NCI-H2107 treated with DMSO at 0.1 percent for 48 hours (cell line): ENCODE results near the gene HOXD12.

ENCODE experiments used
- DNase-seq: peaks from one replicate; lab custom pipeline; 2025; ENCODE audit not compliant: unreplicated experiment; lab: John Stamatoyannopoulos, UW

The HOXD12 gene

GRCh38 chr2:176099728-176100546 lies at the start of gene HOXD12:
HOXD12 (plus strand) TSS chr2:176099795; CDS start chr2:176099802, 7 bp downstream.
- no peak for DNase-seq

- DNase-seq = peak; percentile 26
These were observed 43.2 kb upstream of the HOXD12 start for GRCh38 chr2:176056406-176056805.

DNA sequence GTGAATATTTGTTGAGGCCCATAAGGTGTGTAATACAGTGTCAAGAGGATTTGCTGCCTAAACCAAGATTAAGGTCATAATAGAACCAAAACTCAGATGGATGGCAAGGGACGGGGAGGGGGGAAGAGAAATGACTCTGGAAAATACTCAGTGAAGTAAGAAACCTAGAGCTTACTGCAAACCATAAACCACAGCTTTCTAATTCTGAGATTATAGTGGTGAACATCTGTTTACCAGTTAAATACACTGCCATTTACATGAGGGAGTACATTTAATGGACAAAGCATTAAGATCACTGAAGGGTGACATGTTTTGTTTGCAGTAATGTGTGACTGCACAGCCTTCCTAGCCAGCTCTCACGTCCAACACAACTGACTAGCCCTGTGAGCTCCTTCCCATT lies 35.6 kb upstream of the HOXD12 start:
- peak; percentile 40 for DNase-seq

DNA sequence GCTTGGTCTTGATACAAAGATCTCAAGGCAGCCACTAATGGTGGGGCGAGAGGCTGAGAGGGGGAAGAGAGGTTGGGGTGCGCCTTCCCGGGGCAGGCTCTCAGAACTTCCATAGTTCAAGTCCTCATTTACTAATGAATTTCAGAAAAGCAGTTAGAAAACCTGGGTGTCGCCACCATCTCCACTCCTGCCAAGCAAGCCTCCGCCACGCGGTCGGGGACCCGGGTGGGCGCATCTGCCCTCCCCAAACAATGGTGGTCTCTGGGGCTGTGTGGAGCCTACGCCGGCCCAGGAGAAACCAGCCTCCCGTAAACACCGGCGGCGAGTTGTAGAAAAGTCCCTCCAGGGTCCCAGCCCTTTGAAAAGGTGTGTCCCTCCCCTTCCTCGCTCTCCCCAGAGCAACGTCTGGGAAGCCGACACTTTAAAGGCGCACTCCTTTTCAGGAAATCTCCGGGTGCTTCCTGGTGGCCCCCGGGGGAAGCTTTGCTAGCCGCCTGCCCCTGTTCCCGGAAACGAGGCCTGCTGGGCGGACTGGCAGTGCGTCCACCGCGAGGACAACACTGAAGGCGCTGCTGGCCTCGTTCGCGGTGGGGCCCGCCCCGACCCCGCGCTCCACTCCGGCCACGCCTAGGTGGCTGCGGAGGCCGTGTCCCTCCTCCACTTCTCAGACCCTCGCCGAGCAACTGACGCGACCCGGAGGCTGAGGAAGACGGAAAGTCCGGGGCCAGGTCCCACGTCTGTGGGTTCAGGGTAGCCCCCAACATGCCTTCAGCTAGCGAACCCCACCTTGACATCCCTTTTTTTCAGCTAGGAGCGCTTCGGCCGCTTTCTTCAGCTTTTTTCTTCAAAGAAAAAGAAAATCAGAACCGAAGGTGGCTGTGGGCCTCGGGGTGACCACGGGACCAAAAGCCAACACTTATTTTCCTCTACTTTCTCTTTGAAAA lies 32.7 kb upstream of the HOXD12 start:
- DNase-seq = no peak

DNA sequence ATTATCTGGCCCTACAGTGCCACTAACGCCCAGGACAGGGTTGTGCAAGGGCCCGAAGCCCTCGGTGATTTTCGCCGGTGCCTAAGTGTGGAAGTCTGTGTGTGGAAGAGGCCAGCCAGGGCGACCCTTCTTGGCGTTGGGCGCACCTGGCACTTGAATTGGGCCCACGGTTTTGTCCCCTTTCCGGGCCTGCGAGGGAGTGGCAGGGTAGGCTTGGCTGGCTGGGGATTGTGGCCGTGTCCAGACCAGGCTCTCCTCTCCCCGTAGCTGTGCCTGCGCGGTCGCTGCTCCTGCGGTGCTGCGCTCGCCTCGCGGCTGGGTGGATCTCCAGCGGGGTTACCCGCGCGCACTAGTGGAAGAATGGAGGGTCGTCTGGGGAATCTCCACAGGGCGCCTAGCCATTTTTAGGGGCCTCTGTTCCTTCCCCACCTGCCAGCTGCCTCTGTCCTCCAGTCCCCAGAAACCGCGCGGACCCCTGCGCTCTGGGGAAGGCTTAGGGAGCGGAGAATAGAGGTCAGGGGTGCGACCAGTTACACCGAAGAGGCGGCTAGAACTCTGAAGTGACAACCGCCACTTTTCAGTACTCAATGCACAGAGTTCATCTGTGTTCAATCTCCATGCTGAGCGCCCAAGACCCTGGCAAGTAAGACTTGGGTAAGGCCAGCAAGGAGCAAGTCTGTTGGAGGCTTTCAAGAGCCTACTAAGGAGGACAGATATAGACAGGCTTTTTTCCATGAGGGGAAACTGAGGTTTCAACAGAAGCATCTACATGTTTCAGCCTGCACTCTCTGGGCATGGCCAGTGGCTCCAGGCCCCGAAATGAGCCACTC lies 31.8 kb upstream of the HOXD12 start:
- DNase-seq = no peak

DNA sequence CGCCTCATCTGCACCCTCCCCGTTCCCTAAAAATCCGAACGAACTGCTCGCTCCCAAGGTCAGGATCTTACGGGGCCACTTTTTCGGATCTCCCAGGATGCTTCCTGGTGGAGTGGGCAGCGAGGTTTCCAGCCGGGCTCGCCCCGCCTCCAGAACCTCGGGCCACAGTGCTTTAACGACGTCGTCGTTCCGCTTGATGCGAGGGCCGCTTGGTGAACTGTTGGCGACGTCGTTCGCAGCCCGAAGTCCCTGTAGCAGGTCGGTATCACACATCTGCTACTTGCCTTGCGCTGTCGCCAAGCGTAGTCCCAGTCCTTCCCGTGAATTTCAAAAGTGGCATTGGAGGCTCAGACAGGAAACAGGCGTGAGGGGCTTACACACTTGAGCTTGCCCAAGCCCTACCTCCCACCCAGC lies 31.2 kb upstream of the HOXD12 start:
- no peak for DNase-seq

DNA sequence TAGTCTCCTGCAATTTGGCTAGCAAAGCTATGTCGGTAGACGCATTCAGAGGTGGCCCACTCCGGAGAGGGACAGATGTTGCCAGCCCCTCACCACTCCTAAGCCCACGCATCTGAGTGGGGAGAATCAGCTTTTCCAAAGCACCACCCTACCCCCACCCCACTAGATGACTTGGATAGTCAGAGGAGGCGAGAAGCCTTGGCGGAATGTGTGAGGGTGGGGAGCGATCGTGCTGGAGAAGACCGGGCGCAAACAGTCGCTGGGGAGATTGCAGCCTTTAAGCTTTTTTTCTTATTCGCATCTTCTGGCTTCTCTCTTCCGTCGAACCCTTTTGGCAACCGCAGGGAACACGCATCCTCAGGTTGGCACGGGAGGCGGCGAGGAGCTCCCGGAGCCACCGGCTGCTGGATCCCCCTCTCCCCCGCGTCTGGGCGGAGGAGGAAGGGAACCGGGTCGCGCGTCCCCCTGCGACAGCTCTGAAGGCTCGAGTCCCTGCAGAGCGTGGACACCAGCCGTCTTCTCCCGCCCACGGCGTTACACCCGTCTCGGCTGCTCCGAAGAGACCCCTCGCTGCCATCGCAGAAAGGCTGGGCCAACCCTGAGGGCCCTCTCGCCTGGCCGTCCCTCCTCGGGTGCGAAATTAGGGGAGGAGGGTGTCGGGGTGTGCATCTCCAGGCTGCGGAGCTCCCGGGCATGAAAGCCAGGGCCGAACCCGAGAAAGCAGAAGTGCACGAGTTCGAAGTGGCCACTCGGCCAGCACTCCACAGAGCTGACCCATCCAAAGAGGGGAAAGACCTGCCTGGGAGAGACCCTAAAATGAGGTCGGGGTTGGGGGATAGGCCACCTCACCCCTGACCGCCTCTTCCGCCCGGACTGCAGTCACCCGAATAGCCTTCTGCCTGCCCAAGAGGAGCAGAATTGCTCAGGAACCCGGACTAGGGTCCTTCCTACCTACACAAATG lies 28.0 kb upstream of the HOXD12 start:
- no peak for DNase-seq

- no peak for DNase-seq
These were observed 27.3 kb upstream of the HOXD12 start for GRCh38 chr2:176072292-176072669.

DNA sequence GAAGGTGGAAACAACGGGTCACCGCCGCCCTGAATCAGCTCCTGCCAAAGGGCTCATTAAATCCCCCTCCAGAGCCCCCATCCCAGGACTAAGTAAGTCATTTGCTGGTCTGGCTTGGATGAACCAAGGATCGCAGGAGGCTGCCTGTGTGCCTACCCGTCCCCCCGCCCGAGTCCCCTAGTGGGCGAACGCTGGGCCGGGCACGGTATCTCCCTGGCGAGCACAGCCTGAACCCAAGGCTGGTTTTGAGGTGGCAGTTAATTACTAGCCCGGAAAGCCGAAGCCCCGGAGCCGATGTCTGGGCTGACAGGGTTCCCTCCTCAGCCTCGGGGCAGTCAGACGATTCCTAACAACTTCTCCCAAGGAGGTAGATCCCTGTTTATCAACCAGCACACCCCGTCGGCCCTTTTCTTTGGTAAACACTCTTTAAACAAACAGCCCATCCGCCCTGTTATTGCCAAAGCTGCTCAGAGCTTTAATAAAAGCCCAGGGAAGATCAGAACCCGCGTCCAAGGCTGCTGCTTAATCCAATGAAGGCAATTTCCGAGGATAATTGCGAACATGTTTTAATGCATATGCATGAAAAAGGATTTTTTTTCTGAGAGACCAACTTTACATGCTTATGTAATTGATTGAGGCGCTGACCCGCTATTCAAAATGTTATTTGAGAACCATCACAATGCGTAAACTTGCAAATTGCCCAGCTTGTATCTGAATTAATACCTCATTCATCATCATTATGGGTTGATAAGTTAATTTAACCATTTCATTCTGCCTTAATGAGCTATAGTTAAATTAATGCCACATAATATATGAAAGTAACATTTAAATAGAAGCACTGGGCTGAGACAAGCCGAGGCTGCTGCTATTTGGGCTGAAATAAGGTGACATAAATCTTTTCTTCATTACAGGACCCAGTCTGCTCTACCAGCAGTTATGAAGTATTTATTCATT lies 26.4 kb upstream of the HOXD12 start:
- no peak for DNase-seq

DNA sequence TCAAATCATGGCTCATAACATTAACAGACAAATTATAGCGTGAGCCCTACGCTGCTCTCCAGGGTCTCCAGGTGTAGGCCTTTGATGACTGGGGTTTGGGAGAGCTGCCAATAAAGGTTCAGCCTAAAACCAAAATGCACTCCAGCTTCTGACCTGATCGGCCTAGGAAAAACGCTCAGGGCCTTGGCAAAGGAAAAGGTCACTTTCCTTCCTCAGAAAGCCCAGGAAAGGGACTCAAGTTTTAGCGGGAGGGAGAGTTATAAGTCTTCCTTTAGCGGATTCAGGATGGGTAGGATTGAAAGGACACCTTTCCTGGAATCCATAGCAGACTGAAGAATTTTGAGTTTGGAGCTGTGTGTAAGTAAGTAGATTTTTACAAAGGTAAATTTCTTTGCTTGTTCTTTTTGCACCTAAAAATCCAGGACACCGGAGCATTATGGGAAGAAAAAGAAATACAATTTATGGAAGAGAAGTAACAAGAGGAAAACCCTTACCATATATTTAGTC lies 24.6 kb upstream of the HOXD12 start:
- peak; percentile 11 for DNase-seq

DNA sequence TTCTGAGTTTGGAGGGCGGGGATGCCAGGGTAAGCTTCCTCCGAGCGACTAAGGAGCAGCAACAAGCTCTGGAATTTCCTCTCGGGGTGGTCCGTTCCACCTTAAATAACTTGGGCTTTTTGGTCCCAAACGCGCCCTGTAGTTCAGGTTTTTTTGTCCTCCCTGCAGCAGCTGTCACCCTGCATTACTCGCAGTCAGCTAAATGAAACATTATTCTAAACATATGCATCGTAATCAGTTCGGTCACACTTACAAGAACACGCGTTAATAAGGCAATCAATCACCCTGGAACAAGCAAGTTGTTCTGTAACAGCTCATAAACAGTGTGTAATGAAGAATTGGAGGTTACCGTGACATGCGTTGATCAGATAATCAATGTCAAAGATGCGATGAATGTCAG lies 24.1 kb upstream of the HOXD12 start:
- no peak for DNase-seq

- no peak for DNase-seq
These were observed 23.5 kb upstream of the HOXD12 start for GRCh38 chr2:176076063-176076462.

DNA sequence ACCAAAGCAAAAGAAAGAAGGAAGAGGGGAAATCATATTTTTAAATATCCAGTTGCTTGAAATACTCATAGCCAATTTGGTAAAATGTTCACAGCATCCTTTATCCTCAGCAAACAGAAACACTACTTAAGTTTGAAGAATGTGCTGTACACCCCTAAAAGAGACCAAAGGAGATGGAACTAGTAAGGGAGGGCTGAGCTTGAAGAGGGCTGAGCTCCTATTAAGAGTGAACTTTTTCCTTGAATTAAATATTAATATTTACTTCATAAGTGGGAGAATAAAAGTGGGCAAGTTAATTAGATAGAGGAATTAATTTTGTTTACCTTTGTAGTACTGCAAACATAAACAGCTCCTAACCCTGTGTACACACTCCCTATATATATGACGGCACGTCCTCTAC lies 22.8 kb upstream of the HOXD12 start:
- no peak for DNase-seq

- DNase-seq = peak; percentile 3
These were observed 20.9 kb upstream of the HOXD12 start for GRCh38 chr2:176078541-176079284.

GRCh38 chr2:176079285-176079830 lies 20.2 kb upstream of the HOXD12 start:
- peak; percentile 23 for DNase-seq

- peak; percentile 34 for DNase-seq
These were observed 19.6 kb upstream of the HOXD12 start for GRCh38 chr2:176079831-176080539.
